Islet precursor cell (in vitro differentiated cells): ENCODE data around the gene PRKG1.
"Not testable (repeated sequence)": the region's sequence is repeated elsewhere in the genome, so short reads cannot be mapped to it uniquely, and the experiment has no call there.

ENCODE experiments used
- DNase-seq: peaks from one replicate; pipeline ENCODE4 v3.0.0-alpha.2; 2018

Gene PRKG1

GRCh38 chr10:51119441-51119840 lies 45.2 kb downstream of the PRKG1 start:
- DNase-seq: no peak

GRCh38 chr10:51121861-51122260 lies 47.6 kb downstream of the PRKG1 start:
- DNase-seq: no peak

GRCh38 chr10:51124852-51125251 lies 50.6 kb downstream of the PRKG1 start:
- no peak for DNase-seq

- DNase-seq: no peak
Measured at GRCh38 chr10:51125518-51125917, 51.2 kb downstream of the PRKG1 start.

- no peak for DNase-seq
Measured at GRCh38 chr10:51129946-51130544, 55.8 kb downstream of the PRKG1 start.

- no peak for DNase-seq
Measured at GRCh38 chr10:51137756-51138529, 63.7 kb downstream of the PRKG1 start.

GRCh38 chr10:51139176-51139575 lies 64.9 kb downstream of the PRKG1 start:
- DNase-seq: no peak

- DNase-seq: no peak
Measured at GRCh38 chr10:51141010-51141409, 66.7 kb downstream of the PRKG1 start.

GRCh38 chr10:51144161-51144781 lies 70.0 kb downstream of the PRKG1 start:
- no peak for DNase-seq

- no peak for DNase-seq
Measured at GRCh38 chr10:51145375-51145774, 71.1 kb downstream of the PRKG1 start.

GRCh38 chr10:51147644-51148399 lies 73.5 kb downstream of the PRKG1 start:
- DNase-seq: no peak

- DNase-seq: no peak
Measured at GRCh38 chr10:51156926-51157325, 82.6 kb downstream of the PRKG1 start.

GRCh38 chr10:51158832-51159231 lies 84.5 kb downstream of the PRKG1 start:
- DNase-seq: no peak

- no peak for DNase-seq
Measured at GRCh38 chr10:51159841-51160240, 85.6 kb downstream of the PRKG1 start.

- DNase-seq: no peak
Measured at GRCh38 chr10:51162002-51162401, 87.7 kb downstream of the PRKG1 start.

- DNase-seq: not testable (repeated sequence)
Measured at GRCh38 chr10:51163380-51164049, 89.2 kb downstream of the PRKG1 start.

- DNase-seq: no peak
Measured at GRCh38 chr10:51168086-51168815, 94.0 kb downstream of the PRKG1 start.

GRCh38 chr10:51169111-51169510 lies 94.8 kb downstream of the PRKG1 start:
- no peak for DNase-seq

- DNase-seq: no peak
Measured at GRCh38 chr10:51170518-51171245, 96.4 kb downstream of the PRKG1 start.

- DNase-seq: no peak
Measured at GRCh38 chr10:51171946-51172345, 97.7 kb downstream of the PRKG1 start.

- no peak for DNase-seq
Measured at GRCh38 chr10:51176976-51177695, 102.8 kb downstream of the PRKG1 start.
